IMR-90 (cell line): Measurements from ENCODE around the gene AAGAB.

Source experiments
- BHLHE40 ChIP-seq: fragments of 150-350 bp; IDR thresholded peaks from 2 replicates; pipeline ENCODE4 v1.6.1; 2016; ENCODE audit warnings: mild to moderate bottlenecking, low read depth, low read length
- CEBPB ChIP-seq: IDR thresholded peaks from 2 replicates; pipeline ENCODE4 v1.6.1; 2012; ENCODE audit warnings: low read depth, low read length, improper control_type of control experiment
- CTCF ChIP-seq: conservative IDR thresholded peaks from 2 replicates; pipeline ENCODE4 v1.5.1; 2012; ENCODE audit warnings: mild to moderate bottlenecking, low read depth, low read length, improper control_type of control experiment
- ELK1 ChIP-seq: fragments of 150-350 bp; IDR thresholded peaks from 2 replicates; pipeline ENCODE4 v1.6.1; 2016; ENCODE audit warnings: low read depth, mild to moderate bottlenecking, low read length, moderate library complexity, borderline replicate concordance
- MAZ ChIP-seq: IDR thresholded peaks from 2 replicates; pipeline ENCODE4 v1.6.1; 2012; ENCODE audit warnings: low read depth, mild to moderate bottlenecking, low read length, improper control_type of control experiment, moderate library complexity, borderline replicate concordance
- MXI1 ChIP-seq: IDR thresholded peaks from 2 replicates; pipeline ENCODE4 v1.6.1; 2012; ENCODE audit warnings: low read depth, mild to moderate bottlenecking, low read length, moderate library complexity, borderline replicate concordance
- NFE2L2 ChIP-seq: fragments of 150-350 bp; IDR thresholded peaks from 2 replicates; pipeline ENCODE4 v1.6.1; 2016; ENCODE audit warnings: low read depth, mild to moderate bottlenecking, low read length
- POLR2A ChIP-seq: IDR thresholded peaks from 2 replicates; pipeline ENCODE4 v1.6.1; 2012; ENCODE audit warnings: mild to moderate bottlenecking, low read depth, low read length
- RAD21 ChIP-seq: IDR thresholded peaks from 2 replicates; pipeline ENCODE4 v1.6.1; 2012; ENCODE audit warnings: low read length, improper control_type of control experiment
- RFX5 ChIP-seq: IDR thresholded peaks from 2 replicates; pipeline ENCODE4 v1.8.0; 2012; ENCODE audit warnings: low read depth, mild to moderate bottlenecking, low read length, moderate library complexity
- SMC3 ChIP-seq: fragments of 150-350 bp; IDR thresholded peaks from 2 replicates; pipeline ENCODE4 v1.6.1; 2016; ENCODE audit warnings: low read depth, mild to moderate bottlenecking, antibody characterized with exemption, low read length, moderate library complexity

- no peak for TF ChIP-seq CEBPB
- no peak for TF ChIP-seq RAD21
- no peak for TF ChIP-seq CTCF
- TF ChIP-seq POLR2A: no peak
- no peak for TF ChIP-seq MAZ
- no peak for TF ChIP-seq ELK1
- TF ChIP-seq RFX5: no peak
- TF ChIP-seq NFE2L2: no peak
- no peak for TF ChIP-seq BHLHE40
- TF ChIP-seq MXI1: no peak
- no peak for TF ChIP-seq SMC3
Measured at GRCh38 chr15:67212684-67213367, 41.6 kb downstream of the AAGAB start.
